Endothelial cell of umbilical vein (primary cell): Measurements from ENCODE around the gene METRN.

ENCODE experiments used
- CTCF ChIP-seq, 2 donors: IDR thresholded peaks; 1 replicate in 1 of 2; 2 replicates in 1 of 2; pipeline ENCODE4 v1.5.1; 2011; ENCODE audit warnings: low read length in 2 of 2, mild to moderate bottlenecking in 2 of 2, moderate library complexity in 2 of 2, control low read depth in 1 of 2, inconsistent platforms in 1 of 2, low read depth in 1 of 2; ENCODE audit not compliant: insufficient read depth in 1 of 2; ENCODE audit errors: extremely low read depth in 1 of 2
- GATA2 ChIP-seq: IDR thresholded peaks from 2 replicates; pipeline ENCODE4 v1.7.0; 2011; ENCODE audit warnings: low read depth, mild to moderate bottlenecking, moderate library complexity, mixed read lengths, low read length; ENCODE audit not compliant: insufficient read length, insufficient read depth
- POLR2A ChIP-seq: IDR thresholded peaks from 2 replicates; pipeline ENCODE4 v1.6.1; 2012; ENCODE audit warnings: low read depth, mild to moderate bottlenecking, control low read depth, low read length
- POLR2AphosphoS5 ChIP-seq: IDR thresholded peaks from 2 replicates; pipeline ENCODE4 v1.6.1; 2012; ENCODE audit warnings: low read depth, mild to moderate bottlenecking, control low read depth, low read length, moderate library complexity; ENCODE audit not compliant: insufficient read depth

DNA sequence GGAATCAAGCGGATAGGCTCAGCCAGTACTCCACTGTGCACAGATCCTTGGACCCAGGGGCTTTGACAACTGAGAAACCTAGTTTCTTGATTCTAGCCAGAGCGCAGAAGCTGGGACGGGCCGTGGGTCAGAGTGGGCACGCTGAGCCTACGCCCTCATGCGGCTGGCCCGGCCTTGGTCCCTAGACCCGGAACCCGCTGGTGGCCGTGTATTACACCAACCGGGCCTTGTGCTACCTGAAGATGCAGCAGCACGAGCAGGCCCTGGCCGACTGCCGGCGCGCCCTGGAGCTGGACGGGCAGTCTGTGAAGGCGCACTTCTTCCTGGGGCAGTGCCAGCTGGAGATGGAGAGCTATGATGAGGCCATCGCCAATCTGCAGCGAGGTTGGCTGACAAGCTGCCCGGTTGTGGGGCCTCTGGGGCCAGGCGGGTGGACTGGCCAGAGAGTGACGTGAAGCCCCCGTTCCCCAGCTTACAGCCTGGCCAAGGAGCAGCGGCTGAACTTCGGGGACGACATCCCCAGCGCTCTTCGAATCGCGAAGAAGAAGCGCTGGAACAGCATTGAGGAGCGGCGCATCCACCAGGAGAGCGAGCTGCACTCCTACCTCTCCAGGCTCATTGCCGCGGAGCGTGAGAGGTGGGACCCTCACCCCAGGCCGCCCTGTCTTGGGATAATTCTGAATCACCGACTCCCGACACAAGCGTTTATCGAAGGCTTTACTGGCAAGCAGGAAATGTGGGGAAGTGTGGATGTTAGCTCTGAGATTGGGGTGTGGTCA, 33.8 kb upstream of the METRN start:
- TF ChIP-seq POLR2A, result no peak
- TF ChIP-seq POLR2AphosphoS5, result no peak
- peak in 1 of 2 donors; percentile 15 for TF ChIP-seq CTCF (IDR thresholded peaks at IDR 0.05; ENCODE audit: extremely low read depth in 1 of 2, insufficient read depth in 1 of 2, low read depth in 1 of 2, low read length in 2 of 2)
- no peak for TF ChIP-seq GATA2
